ENCODE results near the gene ZNF548.
A peak's percentile ranks its signal among the peaks of the same experiment; 100 is the strongest.

The ZNF548 gene

GRCh38 chr19:57421037-57421436 is 31.4 kb downstream of the ZNF548 start:
- TF ChIP-seq CTCF (IDR thresholded peaks at IDR 0.05; ENCODE audit: low read depth, low read length) = no peak
- in situ Hi-C loops (cut with HindIII; ENCODE audit: low sequenced_read_pairs) = no loop called here
- no peak overlapping the region for H3K4me3 ChIP-seq (ENCODE audit: low read depth, low read length)
- DNase-seq (ENCODE audit: low read depth, low spot score) = no peak

- in situ Hi-C loops (cut with HindIII; ENCODE audit: low sequenced_read_pairs) = no loop called here
- peak overlapping the region; percentile 86 for H3K4me3 ChIP-seq (ENCODE audit: low read depth, low read length)
- DNase-seq (ENCODE audit: low read depth, low spot score) = no peak
- TF ChIP-seq CTCF (IDR thresholded peaks at IDR 0.05; ENCODE audit: low read depth, low read length) = no peak
Observed at GRCh38 chr19:57434386-57435061, 44.9 kb downstream of the ZNF548 start.

GRCh38 chr19:57435062-57435978 is 45.7 kb downstream of the ZNF548 start, which contains the start of gene ZNF749:
ZNF749 (plus strand) TSS chr19:57435325; CDS start chr19:57435579, 254 bp downstream.
- H3K4me3 ChIP-seq (ENCODE audit: low read depth, low read length) = peak within 1 kb of the TSS; percentile 86

GRCh38 chr19:57436417-57436816 is 46.8 kb downstream of the ZNF548 start:
- in situ Hi-C loops (cut with HindIII; ENCODE audit: low sequenced_read_pairs) = no loop called here
- no peak for DNase-seq (ENCODE audit: low read depth, low spot score)
- peak overlapping the region; percentile 86 for H3K4me3 ChIP-seq (ENCODE audit: low read depth, low read length)
- no peak for TF ChIP-seq CTCF (IDR thresholded peaks at IDR 0.05; ENCODE audit: low read depth, low read length)

More at GRCh38 chr19:57435062-57435978, 45.7 kb downstream of the ZNF548 start, which contains the start of gene ZNF749:
- no peak for TF ChIP-seq CTCF (IDR thresholded peaks at IDR 0.05; ENCODE audit: low read depth, low read length)
- DNase-seq (ENCODE audit: low read depth, low spot score) = peak; percentile 98
- in situ Hi-C loops (cut with HindIII; ENCODE audit: low sequenced_read_pairs) = no loop called here

GRCh38 chr19:57437931-57438330 is 48.3 kb downstream of the ZNF548 start:
- TF ChIP-seq CTCF (IDR thresholded peaks at IDR 0.05; ENCODE audit: low read depth, low read length) = no peak
- no peak overlapping the region for H3K4me3 ChIP-seq (ENCODE audit: low read depth, low read length)
- in situ Hi-C loops (cut with HindIII; ENCODE audit: low sequenced_read_pairs) = no loop called here
- no peak for DNase-seq (ENCODE audit: low read depth, low spot score)

- no peak overlapping the region for H3K4me3 ChIP-seq (ENCODE audit: low read depth, low read length)
- in situ Hi-C loops (cut with HindIII; ENCODE audit: low sequenced_read_pairs) = no loop called here
- no peak for DNase-seq (ENCODE audit: low read depth, low spot score)
- no peak for TF ChIP-seq CTCF (IDR thresholded peaks at IDR 0.05; ENCODE audit: low read depth, low read length)
Observed at GRCh38 chr19:57438925-57439324, 49.3 kb downstream of the ZNF548 start.
